Lung (tissue), 12 donors: ENCODE data around the gene TPRG1. TPM values are rescaled to one million over a fixed set of nuclear protein-coding genes. Genes with fewer than 3 reads are reported as not detected.

Experiments
- ATAC-seq: fragments of 200-7000 bp; cut with Tn5 transposase; one replicate; pipeline ENCODE4 v1.9.1; 2020; ENCODE audit warnings: moderate number of reproducible peaks; ENCODE audit not compliant: insufficient read depth, low FRiP score
- DNase-seq, 3 donors: peaks; one replicate each; pipeline ENCODE4 v3.0.0-alpha.2; 2013 to 2017
- H3K27ac ChIP-seq, 2 donors: one replicate each; pipeline ENCODE4 v1.5.1; 2013; ENCODE audit warnings: mild to moderate bottlenecking in 2 of 2, moderate library complexity in 2 of 2, control low read depth in 1 of 2, inconsistent platforms in 1 of 2, low read depth in 1 of 2, low read length in 1 of 2
- H3K27me3 ChIP-seq, 3 donors: one replicate each; pipeline ENCODE4 v1.5.1; 2013; ENCODE audit warnings: low read length in 2 of 3; ENCODE audit not compliant: control insufficient read depth in 3 of 3, insufficient read depth in 3 of 3
- H3K36me3 ChIP-seq, 4 donors: one replicate each; pipeline ENCODE4 v1.5.1; 2013; ENCODE audit warnings: low read length in 4 of 4, mild to moderate bottlenecking in 1 of 4, moderate library complexity in 1 of 4; ENCODE audit not compliant: control insufficient read depth in 4 of 4, insufficient read depth in 4 of 4
- H3K4me1 ChIP-seq, 5 donors: one replicate each; pipeline ENCODE4 v1.5.1; 2013; ENCODE audit warnings: low read length in 5 of 5, mild to moderate bottlenecking in 2 of 5, moderate library complexity in 1 of 5; ENCODE audit not compliant: control insufficient read depth in 5 of 5, insufficient read depth in 5 of 5
- H3K4me3 ChIP-seq: one replicate; pipeline ENCODE4 v1.5.1; 2013; ENCODE audit warnings: mild to moderate bottlenecking, control low read depth, moderate library complexity
- H3K9ac ChIP-seq, 2 donors: one replicate each; pipeline ENCODE4 v1.5.1; 2013; ENCODE audit warnings: low read length in 2 of 2, control low read depth in 1 of 2; ENCODE audit not compliant: insufficient read depth in 1 of 2
- H3K9me3 ChIP-seq, 4 donors: one replicate each; pipeline ENCODE4 v1.5.1; 2013; ENCODE audit warnings: low read length in 3 of 4, mild to moderate bottlenecking in 1 of 4, moderate library complexity in 1 of 4; ENCODE audit not compliant: control insufficient read depth in 4 of 4, insufficient read depth in 3 of 4
- CTCF ChIP-seq: IDR thresholded peaks from 2 replicates; pipeline ENCODE4 v1.5.1; 2012; ENCODE audit warnings: mild to moderate bottlenecking; ENCODE audit errors: control extremely low read depth, extremely low read depth
- WGBS, 2 donors: extraction: QIAGEN DNeasy Blood & Tissue Kit; methylation state at CpG; one replicate each; pipeline ENCODE4 v1.1.7; 2013; 5-methylcytosine and 5-hydroxymethylcytosine counted together
- polyA plus RNA-seq, 2 donors: library from polyadenylated mRNA; stranded (reverse); fragments of 200-250 nt; gene quantifications; one replicate each; pipeline ENCODE4 v1.2.1, GENCODE V29; 2013
- total RNA-seq, 2 donors: library from RNA; depleted of rRNA in 1 of 2; stranded (reverse); fragments of >200 nt in 1 of 2; gene quantifications; one replicate each; pipeline ENCODE4 v1.2.1, GENCODE V29; 2014 to 2021
- donor health status: control.
- donor health status: control.
- donor health status: Bipolar disorder and iron deficiency.
- donor health status: healthy.
- donor health status: DM: yes; HTN: yes; CAD: no.

TPRG1 gene
- total and polyA plus RNA-seq, 4 donors = 3.7 to 13.8 (median 9.4) TPM

GRCh38 chr3:189349772-189350171 is 178.0 kb downstream of the TPRG1 start:
- Histone ChIP-seq H3K9me3 (no peaks in the 10 kb centered on the region), H3K36me3 (no peaks in the 10 kb centered on the region), H3K4me3 (no peak overlapping the region), H3K4me1 (no peaks in the 10 kb centered on the region), H3K27me3 (no peaks in the 10 kb centered on the region), H3K27ac (no peak overlapping the region), H3K9ac (no peak overlapping the region)
- ATAC-seq (no peak), DNase-seq (no peak)
- TF ChIP-seq CTCF = no peak
- 68 to 78% methylated on average over 3 of the region's 3 CpGs for WGBS, 2 donors

- no peak overlapping the region for H3K9ac ChIP-seq
- no peak for DNase-seq
Measured at GRCh38 chr3:189353318-189353965, 181.7 kb downstream of the TPRG1 start.

GRCh38 chr3:189353988-189354889 is 182.5 kb downstream of the TPRG1 start:
- Histone ChIP-seq H3K27me3 (no peaks in the 10 kb centered on the region), H3K9me3 (no peaks in the 10 kb centered on the region), H3K4me1 (peaks cover 0 to 6% (median 2%) of the 10 kb centered on the region in 5 donors), H3K36me3 (no peaks in the 10 kb centered on the region), H3K9ac (no peak overlapping the region), H3K4me3 (no peak overlapping the region), H3K27ac (no peak overlapping the region)
- DNase-seq (no peak), ATAC-seq (no peak)
- no peak for TF ChIP-seq CTCF
- 84 to 87% methylated on average over 6 of the region's 6 CpGs for WGBS, 2 donors

More at GRCh38 chr3:189353318-189353965, 181.7 kb downstream of the TPRG1 start:
- no peak overlapping the region for H3K27ac ChIP-seq
- no peaks in the 10 kb centered on the region for H3K27me3 ChIP-seq
- no peak for ATAC-seq
- H3K4me1 ChIP-seq = peaks cover 0 to 6% (median 2%) of the 10 kb centered on the region in 5 donors
- 94 to 97% methylated on average over 5 of the region's 5 CpGs for WGBS, 2 donors
- H3K9me3 ChIP-seq = no peaks in the 10 kb centered on the region
- H3K36me3 ChIP-seq = no peaks in the 10 kb centered on the region
- no peak overlapping the region for H3K4me3 ChIP-seq
- TF ChIP-seq CTCF = no peak
